NCI-H2171 (cell line): ENCODE results near the gene NECTIN3.

ENCODE experiments used
- DNase-seq: peaks from one replicate; lab custom pipeline; 2025; lab: John Stamatoyannopoulos, UW

The NECTIN3 gene

GRCh38 chr3:111200027-111200426 is 128.4 kb downstream of the NECTIN3 start:
- no peak for DNase-seq

- no peak for DNase-seq
These were observed 138.5 kb downstream of the NECTIN3 start for GRCh38 chr3:111210003-111210711.

- DNase-seq: no peak
These were observed 139.4 kb downstream of the NECTIN3 start for GRCh38 chr3:111210866-111211564.

- no peak for DNase-seq
These were observed 140.9 kb downstream of the NECTIN3 start for GRCh38 chr3:111212511-111212910.

GRCh38 chr3:111215481-111215880 is 143.9 kb downstream of the NECTIN3 start:
- DNase-seq: no peak

- DNase-seq: no peak
These were observed 147.0 kb downstream of the NECTIN3 start for GRCh38 chr3:111218615-111219014.

- no peak for DNase-seq
These were observed 155.6 kb downstream of the NECTIN3 start for GRCh38 chr3:111227216-111227615.

GRCh38 chr3:111229301-111229700 is 157.7 kb downstream of the NECTIN3 start:
- no peak for DNase-seq

GRCh38 chr3:111236836-111237713 is 165.5 kb downstream of the NECTIN3 start:
- DNase-seq: no peak

GRCh38 chr3:111237946-111238345 is 166.3 kb downstream of the NECTIN3 start:
- DNase-seq: no peak

- DNase-seq: no peak
These were observed 167.3 kb downstream of the NECTIN3 start for GRCh38 chr3:111238885-111239284.

- DNase-seq: no peak
These were observed 170.3 kb downstream of the NECTIN3 start for GRCh38 chr3:111241960-111242359.
